Subcutaneous adipose tissue (tissue), 4 donors: ENCODE results near the gene STEAP3. TPM values are rescaled to one million over a fixed set of nuclear protein-coding genes. Genes with fewer than 3 reads are reported as not detected.

ENCODE experiments used
- CTCF ChIP-seq: fragments of 450-650 bp; IDR thresholded peaks from one replicate; pipeline ENCODE4 v1.5.1; 2016; ENCODE audit warnings: low read depth, mild to moderate bottlenecking, control low read depth, antibody characterized with exemption, moderate library complexity
- total RNA-seq, 4 donors: library from RNA; depleted of rRNA; stranded (reverse); fragments of >200 nt; gene quantifications; one replicate each; pipeline ENCODE4 v1.1.0, GENCODE V29; 2016

Gene STEAP3
- total RNA-seq, 4 donors from 2014 or later, result 11.0 to 17.9 (median 14.4) TPM

GRCh38 chr2:119179202-119179601, 44.4 kb upstream of the STEAP3 start:
- no peak for TF ChIP-seq CTCF

- no peak for TF ChIP-seq CTCF
Measured at GRCh38 chr2:119179991-119180390, 43.6 kb upstream of the STEAP3 start.

GRCh38 chr2:119180892-119181291, 42.7 kb upstream of the STEAP3 start:
- TF ChIP-seq CTCF, result no peak

GRCh38 chr2:119181391-119181790, 42.2 kb upstream of the STEAP3 start:
- no peak for TF ChIP-seq CTCF

GRCh38 chr2:119181791-119182445, 41.7 kb upstream of the STEAP3 start:
- no peak for TF ChIP-seq CTCF

GRCh38 chr2:119184512-119184911, 39.1 kb upstream of the STEAP3 start:
- TF ChIP-seq CTCF, result no peak

- TF ChIP-seq CTCF, result no peak
Measured at GRCh38 chr2:119190321-119191111, 33.1 kb upstream of the STEAP3 start.
